ENCODE results near the gene PCYT1A. TPM values are rescaled to one million over a fixed set of nuclear protein-coding genes. Genes with fewer than 3 reads are reported as not detected.
"Not testable (repeated sequence)": the region's sequence is repeated elsewhere in the genome, so short reads cannot be mapped to it uniquely, and the experiment has no call there.

Gene PCYT1A
- total RNA-seq, 2 experiments from 2014 or later = 27.4 to 28.4 TPM

DNA sequence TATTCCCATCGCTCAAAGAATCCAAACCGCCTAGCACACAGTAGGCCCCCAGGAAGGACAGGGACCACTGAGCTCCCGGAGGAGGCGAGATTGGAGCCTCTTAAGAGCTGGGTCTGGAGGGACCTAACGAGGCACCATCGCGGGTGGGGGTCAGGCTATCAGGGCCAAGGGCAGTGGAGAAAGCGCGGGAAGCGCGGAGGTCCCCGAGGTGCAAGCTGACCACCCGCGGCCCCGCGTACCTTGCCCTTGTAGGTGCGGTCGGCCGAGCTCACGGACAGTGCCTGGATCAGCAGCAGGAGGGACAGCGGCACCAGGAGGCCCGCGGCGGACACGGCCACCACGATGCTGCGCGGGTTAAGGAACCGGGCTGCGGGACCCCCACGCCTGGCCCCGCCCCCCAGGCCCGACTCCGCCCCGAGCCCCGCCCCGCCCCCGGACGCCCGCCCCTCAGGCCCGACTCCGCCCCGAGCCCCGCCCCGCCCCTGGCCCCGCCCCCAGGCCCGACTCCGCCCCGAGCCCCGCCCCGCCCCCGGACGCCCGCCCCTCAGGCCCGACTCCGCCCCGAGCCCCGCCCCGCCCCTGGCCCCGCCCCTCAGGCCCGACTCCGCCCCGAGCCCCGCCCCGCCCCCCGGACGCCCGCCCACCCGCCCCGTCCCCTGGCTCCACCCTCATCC lies 80.2 kb downstream of the PCYT1A start:
- H3K27me3 Mint-ChIP-seq (ENCODE audit: low read depth) = peaks cover 3% of the 10 kb centered on the region
- peaks cover 15% of the 10 kb centered on the region for H3K4me1 Mint-ChIP-seq (ENCODE audit: low read depth)
- CTCF ChIA-PET = interaction anchor here (1.2 to 1.8 kb wide), 3 partner anchors 9 to 134 kb away, joined by 3 to 7 read pairs (median 4); no protein-coding TSS in a partner anchor
- no peak for DNase-seq
- no peaks in the 10 kb centered on the region for H3K36me3 Mint-ChIP-seq (ENCODE audit: low read depth)
- peak overlapping the region; percentile 73 for H3K4me3 Mint-ChIP-seq
- no peak overlapping the region for H3K27ac Mint-ChIP-seq
- intact Hi-C loops (cut with micrococcal nuclease) = loop anchor here (5.0 kb wide), 1 partner anchor 310 kb away; the partner anchor contains the start of gene SMCO1
- H3K9me3 Mint-ChIP-seq = no peaks in the 10 kb centered on the region

DNA sequence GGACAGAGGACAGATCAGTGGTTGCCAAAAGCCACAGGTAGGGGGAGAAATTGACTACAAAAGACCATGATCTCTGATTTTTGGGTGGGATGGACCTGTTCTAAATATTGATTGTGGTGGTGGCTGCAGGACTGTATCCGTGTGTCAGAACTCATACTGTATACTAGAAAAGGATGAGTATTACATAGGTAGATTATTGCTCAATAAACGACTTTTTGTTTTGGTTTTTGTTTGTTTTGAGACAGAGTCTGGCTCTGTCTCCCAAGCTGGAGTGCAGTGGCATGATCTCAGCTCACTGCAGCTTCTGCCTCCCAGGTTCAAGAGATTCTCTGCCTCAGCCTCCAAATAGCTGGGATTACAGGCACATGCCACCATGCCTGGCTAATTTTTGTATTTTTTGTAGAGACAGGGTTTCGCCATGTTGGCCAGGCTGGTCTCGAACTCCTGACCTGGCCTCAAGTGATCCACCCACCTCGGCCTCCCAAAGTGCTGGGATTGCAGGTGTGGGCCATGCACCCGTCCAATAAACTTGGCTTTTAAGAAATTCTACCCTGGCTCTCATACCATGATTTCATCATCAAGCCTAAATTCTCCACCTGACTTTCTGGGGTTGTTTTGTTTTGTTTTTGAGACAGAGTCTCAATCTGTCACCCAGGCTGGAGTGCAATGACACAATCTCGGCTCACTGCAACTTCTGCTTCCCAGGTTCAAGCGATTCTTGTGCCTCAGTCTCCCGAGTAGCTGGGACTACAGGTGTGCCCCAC lies 81.9 kb downstream of the PCYT1A start:
- DNase-seq; H3K27me3 Mint-ChIP-seq (ENCODE audit: low read depth); H3K4me3 Mint-ChIP-seq; H3K27ac Mint-ChIP-seq; H3K9me3 Mint-ChIP-seq; H3K36me3 Mint-ChIP-seq (ENCODE audit: low read depth): not testable (repeated sequence)
- CTCF ChIA-PET = interaction anchor here (1.2 to 1.8 kb wide), 2 partner anchors 9 kb away, joined by 3 to 7 read pairs; no protein-coding TSS in a partner anchor
- intact Hi-C loops (cut with micrococcal nuclease) = loop anchor here (5.0 kb wide), 1 partner anchor 312 kb away; the partner anchor contains the start of gene SMCO1
- H3K4me1 Mint-ChIP-seq (ENCODE audit: low read depth) = peaks cover 15% of the 10 kb centered on the region

DNA sequence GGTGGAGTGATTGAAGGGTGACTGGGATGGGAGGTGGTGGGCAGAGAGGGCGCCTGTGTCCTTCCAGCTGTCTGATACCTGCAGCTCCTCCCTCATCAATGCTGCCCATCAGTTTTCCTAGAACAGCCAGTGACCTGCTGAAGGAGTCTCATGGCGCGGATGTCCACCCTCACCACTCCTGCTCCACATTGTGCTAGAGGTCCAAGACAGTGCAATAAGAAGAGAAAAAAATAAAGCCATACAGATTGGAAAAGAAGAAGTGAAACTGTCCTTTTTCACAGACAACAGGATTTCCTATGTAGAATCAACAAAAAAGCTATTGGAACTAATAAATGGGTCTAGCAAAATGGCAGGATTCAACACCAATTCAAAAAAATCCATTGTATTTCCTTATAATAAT lies 83.7 kb downstream of the PCYT1A start:
- Mint-ChIP-seq H3K27ac (no peak overlapping the region), H3K27me3 (ENCODE audit: low read depth) (peaks cover 3% of the 10 kb centered on the region), H3K4me3 (no peak overlapping the region), H3K9me3 (no peaks in the 10 kb centered on the region), H3K4me1 (ENCODE audit: low read depth) (peaks cover 15% of the 10 kb centered on the region), H3K36me3 (ENCODE audit: low read depth) (no peaks in the 10 kb centered on the region)
- CTCF ChIA-PET = no interaction called here
- intact Hi-C loops (cut with micrococcal nuclease) = no loop called here
- no peak for DNase-seq

DNA sequence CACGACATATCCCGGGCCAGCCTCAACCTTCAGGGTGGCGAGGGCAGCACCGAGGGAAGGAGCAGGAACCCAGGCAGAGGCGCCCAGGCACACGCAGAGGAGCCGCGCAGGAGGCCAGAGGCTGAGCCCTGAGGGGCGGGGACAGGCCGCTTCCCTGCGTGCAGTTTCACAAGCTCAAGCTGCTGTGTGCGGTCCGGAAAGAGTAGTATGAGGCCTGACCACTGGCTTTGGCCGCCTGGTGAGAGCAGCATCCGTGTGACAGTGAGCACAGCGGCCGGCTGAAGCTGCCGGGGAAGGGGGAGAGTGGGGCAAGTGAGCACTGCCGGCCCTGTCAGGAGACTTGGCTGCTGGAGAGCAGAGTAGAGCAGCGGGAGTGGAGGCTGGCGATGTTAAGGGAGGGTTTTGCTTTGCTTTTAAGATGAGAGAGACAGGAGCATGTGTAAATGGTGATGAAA lies 85.0 kb downstream of the PCYT1A start:
- Mint-ChIP-seq H3K4me1 (ENCODE audit: low read depth) (peaks cover 9% of the 10 kb centered on the region), H3K4me3 (no peak overlapping the region), H3K27me3 (ENCODE audit: low read depth) (peaks cover 3% of the 10 kb centered on the region), H3K27ac (no peak overlapping the region), H3K36me3 (ENCODE audit: low read depth) (no peaks in the 10 kb centered on the region), H3K9me3 (no peaks in the 10 kb centered on the region)
- intact Hi-C loops (cut with micrococcal nuclease) = no loop called here
- CTCF ChIA-PET = interaction anchor here (0.7 kb wide), 1 partner anchor 589 kb away, joined by 4 read pairs; no protein-coding TSS in a partner anchor
- no peak for DNase-seq

DNA sequence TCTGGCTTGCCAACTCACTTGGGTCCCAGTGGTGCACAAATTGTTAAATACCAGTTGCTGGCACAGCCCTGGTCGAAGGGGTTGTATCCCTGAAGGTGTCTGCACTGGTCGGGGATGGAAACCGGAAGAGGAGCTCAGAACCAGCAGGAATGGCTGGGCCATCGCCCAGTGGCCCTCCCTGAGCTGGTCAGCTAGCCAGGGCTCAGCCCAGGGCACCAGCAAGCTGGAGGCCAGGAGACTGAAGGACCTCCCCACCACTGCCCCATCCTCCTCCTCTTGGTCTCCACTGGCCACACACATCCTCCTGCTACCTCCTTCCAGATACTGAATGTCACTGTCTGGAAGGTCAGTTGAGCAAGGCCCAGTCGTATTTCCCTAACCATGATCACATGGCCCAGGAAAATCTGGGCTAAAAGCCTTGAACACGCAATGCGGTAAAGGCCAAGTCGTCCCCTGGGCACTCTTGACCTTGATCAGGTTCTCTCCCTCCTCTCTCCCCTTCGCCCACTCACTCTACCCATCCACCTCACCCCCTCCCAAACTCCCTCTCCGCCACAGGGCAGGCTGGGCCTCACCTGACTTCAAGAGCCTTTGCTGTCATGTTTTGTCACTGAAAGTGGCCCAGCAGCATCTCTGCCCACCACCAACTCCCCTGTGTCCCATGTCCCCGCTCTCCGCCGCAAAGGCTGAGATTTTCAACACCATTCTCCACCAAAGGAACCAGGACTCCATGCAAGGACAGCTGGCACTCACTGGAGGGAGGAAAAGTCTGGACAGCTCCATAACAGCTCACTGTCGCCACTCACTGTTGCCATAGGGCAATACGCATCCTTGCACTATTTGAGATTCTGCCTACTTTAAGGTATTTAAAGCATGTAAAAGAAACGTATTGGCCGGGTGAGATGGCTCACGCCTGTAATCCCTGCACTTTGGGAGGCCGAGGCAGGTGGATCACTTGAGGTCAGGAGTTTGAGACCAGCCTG lies 88.5 kb downstream of the PCYT1A start:
- Mint-ChIP-seq H3K9me3 (no peaks in the 10 kb centered on the region), H3K36me3 (ENCODE audit: low read depth) (no peaks in the 10 kb centered on the region), H3K27ac (no peak overlapping the region), H3K4me3 (no peak overlapping the region), H3K27me3 (ENCODE audit: low read depth) (no peaks in the 10 kb centered on the region), H3K4me1 (ENCODE audit: low read depth) (peaks cover 7% of the 10 kb centered on the region)
- CTCF ChIA-PET = interaction anchor here (0.7 to 12.2 kb wide), 5 partner anchors 8 to 172 kb away, joined by 3 to 186 read pairs (median 4); no protein-coding TSS in a partner anchor
- intact Hi-C loops (cut with micrococcal nuclease) = loop anchor here (5.0 kb wide), 1 partner anchor 337 kb away; no protein-coding TSS in a partner anchor
- no peak for DNase-seq

DNA sequence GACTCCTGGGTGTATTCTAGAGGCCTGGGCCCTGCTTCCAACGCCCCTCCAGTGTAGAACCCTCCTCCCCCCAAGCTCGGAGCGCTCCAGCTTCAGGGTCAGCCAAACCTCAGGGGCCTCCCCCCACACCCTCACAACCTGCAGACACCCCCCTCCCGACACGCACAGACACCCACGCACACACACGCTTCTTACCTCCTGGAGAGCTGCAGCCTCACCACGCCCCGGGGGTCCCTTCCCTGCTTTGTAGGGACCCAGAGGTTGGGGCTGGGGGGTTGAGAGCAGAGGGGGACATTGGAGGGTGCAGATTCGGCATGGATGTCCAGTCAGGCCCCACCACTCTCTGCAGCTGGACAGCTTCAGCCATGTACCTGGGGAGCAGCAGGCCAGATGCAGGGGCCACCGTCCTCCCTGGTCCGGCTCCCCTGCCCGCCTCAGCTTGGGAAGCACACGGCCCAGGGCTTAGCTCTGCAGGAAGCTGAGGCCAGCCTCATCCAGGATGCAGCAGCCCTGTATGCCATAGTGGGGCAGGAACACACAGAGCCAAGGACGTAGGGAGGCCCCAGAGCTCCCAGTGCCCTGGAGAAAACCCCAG lies 89.3 kb downstream of the PCYT1A start:
- Mint-ChIP-seq H3K27me3 (ENCODE audit: low read depth) (no peaks in the 10 kb centered on the region), H3K9me3 (no peaks in the 10 kb centered on the region), H3K4me3 (no peak overlapping the region), H3K36me3 (ENCODE audit: low read depth) (no peaks in the 10 kb centered on the region), H3K27ac (no peak overlapping the region), H3K4me1 (ENCODE audit: low read depth) (peaks cover 12% of the 10 kb centered on the region)
- CTCF ChIA-PET = interaction anchor here (0.7 to 12.2 kb wide), 5 partner anchors 9 to 172 kb away, joined by 3 to 186 read pairs (median 4); no protein-coding TSS in a partner anchor
- intact Hi-C loops (cut with micrococcal nuclease) = loop anchor here (5.0 kb wide), 1 partner anchor 336 kb away; no protein-coding TSS in a partner anchor
- no peak for DNase-seq

DNA sequence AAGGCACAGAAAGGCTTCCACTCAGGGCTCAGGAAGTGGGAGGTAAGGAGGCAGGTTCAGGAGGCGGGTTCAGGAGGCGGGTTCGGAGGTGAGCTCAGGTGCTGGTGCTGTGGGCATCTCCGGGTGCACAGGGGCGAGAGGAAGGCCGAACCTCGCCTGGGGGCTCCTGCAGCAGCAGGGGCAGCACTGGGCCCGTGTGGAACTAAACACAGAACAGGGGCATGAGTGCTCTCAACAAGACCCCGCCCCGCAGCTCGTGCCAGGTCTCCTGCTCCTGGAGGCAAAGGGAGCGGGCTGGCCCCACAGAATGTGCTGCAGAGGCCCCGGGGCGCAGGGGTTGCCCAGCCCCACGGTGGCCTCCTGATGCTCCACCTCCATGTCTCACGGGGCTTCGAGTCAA lies 90.0 kb downstream of the PCYT1A start:
- CTCF ChIA-PET = interaction anchor here (0.9 to 12.2 kb wide), 13 partner anchors 9 to 194 kb away, joined by 3 to 186 read pairs (median 8); no protein-coding TSS in a partner anchor
- no peak overlapping the region for H3K4me3 Mint-ChIP-seq
- intact Hi-C loops (cut with micrococcal nuclease) = loop anchor here (5.0 kb wide), 1 partner anchor 335 kb away; no protein-coding TSS in a partner anchor
- H3K27ac Mint-ChIP-seq = no peak overlapping the region
- peaks cover 18% of the 10 kb centered on the region for H3K4me1 Mint-ChIP-seq (ENCODE audit: low read depth)
- no peaks in the 10 kb centered on the region for H3K27me3 Mint-ChIP-seq (ENCODE audit: low read depth)
- H3K36me3 Mint-ChIP-seq (ENCODE audit: low read depth) = no peaks in the 10 kb centered on the region
- H3K9me3 Mint-ChIP-seq = no peaks in the 10 kb centered on the region
- DNase-seq = no peak

DNA sequence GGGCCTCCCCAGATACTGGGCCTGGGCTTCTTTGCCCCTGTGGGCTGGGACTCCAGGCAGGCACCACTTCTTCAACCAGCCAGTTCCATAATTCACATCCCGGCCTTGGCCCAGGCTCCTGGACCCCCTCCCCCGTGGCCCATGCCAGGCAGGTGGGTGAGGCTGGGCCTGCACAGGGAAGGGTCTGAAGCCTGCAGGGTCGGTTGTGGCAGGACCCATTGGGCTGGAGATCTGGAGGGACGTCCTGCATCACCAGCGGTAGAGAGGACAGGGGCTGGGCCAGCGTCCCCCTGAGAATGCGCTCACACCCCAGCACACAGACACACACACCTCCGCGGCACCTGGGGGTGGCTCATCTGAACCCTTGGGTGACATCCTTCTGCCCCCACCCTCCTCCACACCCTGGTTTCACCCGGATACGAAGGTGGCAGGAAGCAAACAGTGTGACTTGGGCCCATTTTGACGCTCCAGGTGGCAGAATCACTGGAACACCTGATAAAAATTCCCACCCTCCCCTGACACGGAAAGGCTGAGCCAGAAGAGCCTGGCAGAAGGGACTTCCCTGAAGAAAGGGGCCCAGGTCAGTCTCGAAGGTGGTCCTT lies 91.8 kb downstream of the PCYT1A start:
- CTCF ChIA-PET = interaction anchor here (0.5 to 12.2 kb wide), 15 partner anchors 9 to 226 kb away, joined by 3 to 186 read pairs (median 7); no protein-coding TSS in a partner anchor
- DNase-seq = no peak
- Mint-ChIP-seq H3K9me3 (no peaks in the 10 kb centered on the region), H3K36me3 (ENCODE audit: low read depth) (no peaks in the 10 kb centered on the region), H3K4me3 (no peak overlapping the region), H3K27ac (no peak overlapping the region), H3K4me1 (ENCODE audit: low read depth) (peaks cover 34% of the 10 kb centered on the region), H3K27me3 (ENCODE audit: low read depth) (no peaks in the 10 kb centered on the region)
- intact Hi-C loops (cut with micrococcal nuclease) = loop anchor here (1.0 to 5.0 kb wide), 4 partner anchors 122 to 333 kb away; no protein-coding TSS in a partner anchor

DNA sequence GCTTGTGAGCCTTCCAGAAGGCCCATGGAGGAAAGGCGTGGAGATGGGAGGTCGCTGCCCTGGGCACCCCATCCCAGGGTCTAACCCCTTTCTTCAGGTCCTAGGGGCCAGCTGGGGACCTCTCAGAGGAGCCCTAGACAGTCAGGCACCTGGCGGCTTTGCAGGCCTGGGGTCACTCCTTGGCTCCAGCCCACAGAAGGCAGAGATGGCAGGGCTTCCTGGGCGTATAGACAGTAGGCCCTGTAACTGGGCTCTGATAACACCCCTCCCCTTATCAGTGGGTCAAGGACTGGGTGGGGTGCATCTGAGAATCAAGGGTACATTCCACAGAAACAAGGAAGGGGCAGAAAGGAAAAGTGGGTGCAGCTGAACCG lies 93.0 kb downstream of the PCYT1A start:
- H3K4me3 Mint-ChIP-seq = no peak overlapping the region
- H3K36me3 Mint-ChIP-seq (ENCODE audit: low read depth) = no peaks in the 10 kb centered on the region
- no peaks in the 10 kb centered on the region for H3K9me3 Mint-ChIP-seq
- H3K27me3 Mint-ChIP-seq (ENCODE audit: low read depth) = no peaks in the 10 kb centered on the region
- CTCF ChIA-PET = interaction anchor here (0.8 to 12.2 kb wide), 5 partner anchors 9 to 171 kb away, joined by 3 to 186 read pairs (median 6); no protein-coding TSS in a partner anchor
- H3K4me1 Mint-ChIP-seq (ENCODE audit: low read depth) = peaks cover 37% of the 10 kb centered on the region
- H3K27ac Mint-ChIP-seq = no peak overlapping the region
- intact Hi-C loops (cut with micrococcal nuclease) = no loop called here
- no peak for DNase-seq

DNA sequence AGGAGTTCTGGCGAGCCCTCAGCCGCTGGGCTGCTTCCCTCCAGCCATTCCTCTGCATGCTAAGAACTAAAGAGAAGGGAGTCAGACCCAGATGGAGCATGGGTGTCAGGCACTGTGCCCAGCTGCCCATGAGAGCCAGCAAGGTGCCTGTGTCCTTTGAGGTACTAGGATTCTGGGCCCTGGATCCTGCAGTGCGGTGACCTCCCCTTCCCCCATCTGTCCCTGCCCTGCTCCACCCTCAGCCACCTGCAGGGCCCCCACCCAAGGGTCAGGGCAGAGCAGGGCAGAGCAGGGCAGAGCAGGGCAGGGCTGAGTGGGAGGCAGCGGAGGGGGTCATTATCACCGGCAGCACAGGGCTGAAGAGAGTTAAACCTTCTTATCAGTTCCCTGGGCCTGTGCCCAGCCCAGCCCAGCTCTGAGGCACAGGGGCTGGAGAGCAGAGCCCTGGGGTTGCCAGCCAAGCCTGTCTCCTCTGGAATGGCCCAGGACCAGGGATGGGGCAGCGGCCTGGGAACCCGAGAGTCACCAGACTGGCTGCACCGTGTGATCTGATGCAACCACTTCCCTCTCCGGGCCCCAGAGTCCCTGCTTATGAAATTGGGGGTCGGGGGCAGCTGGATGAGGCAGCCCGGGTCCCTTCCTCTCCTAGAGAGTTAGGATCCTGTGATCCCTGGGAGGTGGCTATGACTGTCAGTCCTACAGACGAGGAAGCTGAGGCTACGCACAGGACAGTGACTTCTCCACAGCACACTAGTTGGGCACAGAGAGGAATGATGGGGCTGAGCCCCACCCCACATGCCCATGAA lies 93.6 kb downstream of the PCYT1A start:
- Mint-ChIP-seq H3K36me3 (ENCODE audit: low read depth) (no peaks in the 10 kb centered on the region), H3K9me3 (no peaks in the 10 kb centered on the region), H3K4me3 (no peak overlapping the region), H3K27ac (peak overlapping the region; percentile 92), H3K4me1 (ENCODE audit: low read depth) (peaks cover 37% of the 10 kb centered on the region), H3K27me3 (ENCODE audit: low read depth) (no peaks in the 10 kb centered on the region)
- CTCF ChIA-PET = interaction anchor here (0.8 to 12.2 kb wide), 5 partner anchors 9 to 171 kb away, joined by 3 to 186 read pairs (median 6); no protein-coding TSS in a partner anchor
- intact Hi-C loops (cut with micrococcal nuclease) = loop anchor here (2.0 kb wide), 1 partner anchor 111 kb away; the partner anchor contains the start of gene TFRC
- DNase-seq = no peak

Data from activated naive CD4-positive, alpha-beta T cell treated with anti-CD3 and anti-CD28 coated beads for 36 hours (primary cell).